Neural cell (in vitro differentiated cells): Measurements from ENCODE around the gene FBXL17.

Experiments used
- EP300 ChIP-seq: fragments of 450-650 bp; conservative IDR thresholded peaks from 2 replicates; pipeline ENCODE4 v1.6.1; 2014; ENCODE audit warnings: antibody characterized with exemption, mild to moderate bottlenecking, moderate library complexity; ENCODE audit not compliant: poor library complexity, severe bottlenecking
- EZH2 ChIP-seq: fragments of 200-600, 300-800 bp; shearing (Covaris generic), sonication (generic); IDR thresholded peaks from 2 replicates; pipeline ENCODE4 v1.6.1; 2014; ENCODE audit warnings: antibody characterized with exemption, low read length, borderline replicate concordance, mild to moderate bottlenecking; ENCODE audit not compliant: insufficient read depth, poor library complexity, severe bottlenecking
- POLR2AphosphoS5 ChIP-seq: IDR thresholded peaks from 2 replicates; pipeline ENCODE4 v1.6.1; 2012
- RAD21 ChIP-seq: fragments of 450-650 bp; conservative IDR thresholded peaks from 2 replicates; pipeline ENCODE4 v1.6.1; 2014; ENCODE audit warnings: antibody characterized with exemption, mild to moderate bottlenecking, moderate library complexity
- TF ChIP-seq, protein P1 (sequence below): fragments of 450-650 bp; IDR thresholded peaks from 2 replicates; pipeline ENCODE4 v1.5.1; 2014; ENCODE audit warnings: antibody characterized with exemption, mild to moderate bottlenecking, moderate library complexity; ENCODE audit not compliant: poor library complexity, severe bottlenecking
- TF ChIP-seq, protein P2 (sequence below): IDR thresholded peaks from 2 replicates; pipeline ENCODE4 v1.6.1; 2012; ENCODE audit warnings: borderline replicate concordance

DNA sequence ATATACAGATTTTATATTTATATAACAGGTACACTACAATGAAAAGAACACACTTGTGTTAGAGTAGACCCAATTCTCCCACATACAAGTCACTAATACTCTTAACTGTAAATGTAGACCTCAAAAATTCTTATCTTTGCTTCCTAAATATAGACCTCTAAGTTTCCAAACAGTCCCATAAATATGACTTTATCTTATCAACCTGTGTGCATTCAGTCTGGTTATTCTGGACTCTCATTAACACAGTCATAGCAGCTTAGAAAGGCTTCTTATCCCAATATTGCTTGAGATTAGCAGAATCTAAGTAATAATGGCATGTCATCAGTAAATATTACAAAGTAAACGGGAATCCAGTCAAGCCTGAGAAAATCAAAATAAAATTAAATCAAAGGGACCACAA, 161.1 kb downstream of the FBXL17 start:
- TF ChIP-seq, protein P1, sequence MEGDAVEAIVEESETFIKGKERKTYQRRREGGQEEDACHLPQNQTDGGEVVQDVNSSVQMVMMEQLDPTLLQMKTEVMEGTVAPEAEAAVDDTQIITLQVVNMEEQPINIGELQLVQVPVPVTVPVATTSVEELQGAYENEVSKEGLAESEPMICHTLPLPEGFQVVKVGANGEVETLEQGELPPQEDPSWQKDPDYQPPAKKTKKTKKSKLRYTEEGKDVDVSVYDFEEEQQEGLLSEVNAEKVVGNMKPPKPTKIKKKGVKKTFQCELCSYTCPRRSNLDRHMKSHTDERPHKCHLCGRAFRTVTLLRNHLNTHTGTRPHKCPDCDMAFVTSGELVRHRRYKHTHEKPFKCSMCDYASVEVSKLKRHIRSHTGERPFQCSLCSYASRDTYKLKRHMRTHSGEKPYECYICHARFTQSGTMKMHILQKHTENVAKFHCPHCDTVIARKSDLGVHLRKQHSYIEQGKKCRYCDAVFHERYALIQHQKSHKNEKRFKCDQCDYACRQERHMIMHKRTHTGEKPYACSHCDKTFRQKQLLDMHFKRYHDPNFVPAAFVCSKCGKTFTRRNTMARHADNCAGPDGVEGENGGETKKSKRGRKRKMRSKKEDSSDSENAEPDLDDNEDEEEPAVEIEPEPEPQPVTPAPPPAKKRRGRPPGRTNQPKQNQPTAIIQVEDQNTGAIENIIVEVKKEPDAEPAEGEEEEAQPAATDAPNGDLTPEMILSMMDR: no peak
- TF ChIP-seq EZH2 (no peak), EP300 (no peak), POLR2AphosphoS5 (no peak), RAD21 (no peak)
- TF ChIP-seq, protein P2, sequence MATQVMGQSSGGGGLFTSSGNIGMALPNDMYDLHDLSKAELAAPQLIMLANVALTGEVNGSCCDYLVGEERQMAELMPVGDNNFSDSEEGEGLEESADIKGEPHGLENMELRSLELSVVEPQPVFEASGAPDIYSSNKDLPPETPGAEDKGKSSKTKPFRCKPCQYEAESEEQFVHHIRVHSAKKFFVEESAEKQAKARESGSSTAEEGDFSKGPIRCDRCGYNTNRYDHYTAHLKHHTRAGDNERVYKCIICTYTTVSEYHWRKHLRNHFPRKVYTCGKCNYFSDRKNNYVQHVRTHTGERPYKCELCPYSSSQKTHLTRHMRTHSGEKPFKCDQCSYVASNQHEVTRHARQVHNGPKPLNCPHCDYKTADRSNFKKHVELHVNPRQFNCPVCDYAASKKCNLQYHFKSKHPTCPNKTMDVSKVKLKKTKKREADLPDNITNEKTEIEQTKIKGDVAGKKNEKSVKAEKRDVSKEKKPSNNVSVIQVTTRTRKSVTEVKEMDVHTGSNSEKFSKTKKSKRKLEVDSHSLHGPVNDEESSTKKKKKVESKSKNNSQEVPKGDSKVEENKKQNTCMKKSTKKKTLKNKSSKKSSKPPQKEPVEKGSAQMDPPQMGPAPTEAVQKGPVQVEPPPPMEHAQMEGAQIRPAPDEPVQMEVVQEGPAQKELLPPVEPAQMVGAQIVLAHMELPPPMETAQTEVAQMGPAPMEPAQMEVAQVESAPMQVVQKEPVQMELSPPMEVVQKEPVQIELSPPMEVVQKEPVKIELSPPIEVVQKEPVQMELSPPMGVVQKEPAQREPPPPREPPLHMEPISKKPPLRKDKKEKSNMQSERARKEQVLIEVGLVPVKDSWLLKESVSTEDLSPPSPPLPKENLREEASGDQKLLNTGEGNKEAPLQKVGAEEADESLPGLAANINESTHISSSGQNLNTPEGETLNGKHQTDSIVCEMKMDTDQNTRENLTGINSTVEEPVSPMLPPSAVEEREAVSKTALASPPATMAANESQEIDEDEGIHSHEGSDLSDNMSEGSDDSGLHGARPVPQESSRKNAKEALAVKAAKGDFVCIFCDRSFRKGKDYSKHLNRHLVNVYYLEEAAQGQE: no peak
